ENCODE measurements around the gene MATR3.
"Not testable (repeated sequence)": the region's sequence is repeated elsewhere in the genome, so short reads cannot be mapped to it uniquely, and the experiment has no call there.

MATR3 gene

GRCh38 chr5:139347863-139348262, 54.3 kb downstream of the MATR3 start:
- not testable (repeated sequence) for DNase-seq (ENCODE audit: low read depth in 2 of 2)

GRCh38 chr5:139354186-139354585, 60.6 kb downstream of the MATR3 start:
- DNase-seq (ENCODE audit: low read depth in 2 of 2), result no peak

GRCh38 chr5:139355900-139356299, 62.4 kb downstream of the MATR3 start:
- not testable (repeated sequence) for DNase-seq (ENCODE audit: low read depth in 2 of 2)

GRCh38 chr5:139358064-139358463, 64.5 kb downstream of the MATR3 start:
- no peak for DNase-seq (ENCODE audit: low read depth in 2 of 2)

- DNase-seq (ENCODE audit: low read depth in 2 of 2), result no peak
Measured at GRCh38 chr5:139360384-139360783, 66.8 kb downstream of the MATR3 start.

- no peak for DNase-seq (ENCODE audit: low read depth in 2 of 2)
Measured at GRCh38 chr5:139361835-139362429, 68.4 kb downstream of the MATR3 start.

- no peak for DNase-seq (ENCODE audit: low read depth in 2 of 2)
Measured at GRCh38 chr5:139363937-139364336, 70.4 kb downstream of the MATR3 start.

GRCh38 chr5:139364466-139364865, 70.9 kb downstream of the MATR3 start:
- DNase-seq (ENCODE audit: low read depth in 2 of 2), result no peak

- no peak for DNase-seq (ENCODE audit: low read depth in 2 of 2)
Measured at GRCh38 chr5:139368613-139369012, 75.1 kb downstream of the MATR3 start.

GRCh38 chr5:139369181-139369580, 75.6 kb downstream of the MATR3 start:
- DNase-seq (ENCODE audit: low read depth in 2 of 2), result no peak

GRCh38 chr5:139371482-139372435, 78.2 kb downstream of the MATR3 start:
- DNase-seq (ENCODE audit: low read depth in 2 of 2), result no peak

- no peak for DNase-seq (ENCODE audit: low read depth in 2 of 2)
Measured at GRCh38 chr5:139374909-139375308, 81.4 kb downstream of the MATR3 start.

- no peak for DNase-seq (ENCODE audit: low read depth in 2 of 2)
Measured at GRCh38 chr5:139376364-139376763, 82.8 kb downstream of the MATR3 start.

GRCh38 chr5:139377226-139377625, 83.7 kb downstream of the MATR3 start:
- DNase-seq (ENCODE audit: low read depth in 2 of 2), result no peak

GRCh38 chr5:139378101-139378825, 84.7 kb downstream of the MATR3 start:
- DNase-seq (ENCODE audit: low read depth in 2 of 2), result no peak

GRCh38 chr5:139378941-139379361, 85.4 kb downstream of the MATR3 start:
- no peak for DNase-seq (ENCODE audit: low read depth in 2 of 2)

GRCh38 chr5:139379626-139380449, 86.3 kb downstream of the MATR3 start:
- no peak for DNase-seq (ENCODE audit: low read depth in 2 of 2)

Measured in stimulated activated CD4-positive, alpha-beta T cell treated with anti-CD3 and anti-CD28 coated beads, Interleukin-4, amount 100 ng/mL, for 48 hours (primary cell).